Smooth muscle cell (in vitro differentiated cells): ENCODE results near the gene TBL1X. TPM values are rescaled to one million over a fixed set of nuclear protein-coding genes. Genes with fewer than 3 reads are reported as not detected.

ENCODE experiments used
- DNase-seq: peaks from one replicate; lab custom pipeline; 2025; ENCODE audit not compliant: unreplicated experiment; lab: John Stamatoyannopoulos, UW
- H2AFZ ChIP-seq: fragments of 200-600 bp; sonication (generic); 2 replicates; pipeline ENCODE4 v1.6.0; 2016; ENCODE audit warnings: antibody characterized with exemption, low read depth, mild to moderate bottlenecking
- H3F3A ChIP-seq: fragments of 200-600 bp; sonication (generic); 2 replicates; pipeline ENCODE4 v1.6.0; 2017; ENCODE audit warnings: antibody characterized with exemption, low read depth
- H3K27ac ChIP-seq: fragments of 200-600 bp; sonication (generic); 2 replicates; pipeline ENCODE4 v1.5.1; 2016; ENCODE audit warnings: low read depth, mild to moderate bottlenecking
- H3K27me3 ChIP-seq: fragments of 200-600 bp; sonication (generic); 2 replicates; pipeline ENCODE4 v1.6.1; 2016; ENCODE audit warnings: low read depth, mild to moderate bottlenecking
- H3K36me3 ChIP-seq: fragments of 200-600 bp; sonication (generic); 2 replicates; pipeline ENCODE4 v1.5.1; 2016; ENCODE audit warnings: low read depth
- H3K4me1 ChIP-seq: fragments of 200-600 bp; sonication (generic); 2 replicates; pipeline ENCODE4 v1.5.1; 2016; ENCODE audit warnings: low read depth
- H3K4me2 ChIP-seq: fragments of 200-600 bp; sonication (generic); 2 replicates; pipeline ENCODE4 v1.6.0; 2016; ENCODE audit warnings: mild to moderate bottlenecking
- H3K4me3 ChIP-seq: fragments of 200-600 bp; sonication (generic); 2 replicates; pipeline ENCODE4 v1.5.1; 2016; ENCODE audit warnings: mild to moderate bottlenecking
- H3K79me2 ChIP-seq: fragments of 200-600 bp; sonication (generic); 2 replicates; pipeline ENCODE4 v1.6.0; 2016; ENCODE audit warnings: low read depth, mild to moderate bottlenecking
- H3K9ac ChIP-seq: fragments of 200-600 bp; sonication (generic); 2 replicates; pipeline ENCODE4 v1.6.0; 2016; ENCODE audit warnings: low read depth
- H3K9me3 ChIP-seq: fragments of 200-600 bp; sonication (generic); replicated peaks from 2 replicates; pipeline ENCODE4 v1.5.1; 2016; ENCODE audit warnings: low read depth
- H4K20me1 ChIP-seq: fragments of 200-600 bp; sonication (generic); 2 replicates; pipeline ENCODE4 v1.6.0; 2016; ENCODE audit warnings: low read depth
- WGBS: methylation state at CpG from one replicate; pipeline ENCODE4 v1.1.7; 2016; ENCODE audit warnings: low lambda C conversion rate; 5-methylcytosine and 5-hydroxymethylcytosine counted together
- polyA plus RNA-seq: library from polyadenylated mRNA; unstranded; fragments of >200 nt; fragmentation: Nextera tagmentation; extraction: Ambion mirVana; gene quantifications from 2 replicates; pipeline ENCODE4 v1.2.1, GENCODE V29; 2016
- total RNA-seq: library from RNA; depleted of rRNA; stranded (reverse); fragments of >200 nt; gene quantifications from 2 replicates; pipeline ENCODE4 v1.2.3, GENCODE V29; 2014
- TF ChIP-seq, protein P1 (sequence below): fragments of 200-600 bp; sonication (generic); IDR thresholded peaks from 2 replicates; pipeline ENCODE4 v1.5.1; 2017; ENCODE audit warnings: borderline replicate concordance, mild to moderate bottlenecking, antibody characterized with exemption; ENCODE audit not compliant: insufficient read depth, poor library complexity, severe bottlenecking

The TBL1X gene
- total and polyA plus RNA-seq, 2 experiments from 2014 or later, result 9.0 to 9.8 TPM

DNA sequence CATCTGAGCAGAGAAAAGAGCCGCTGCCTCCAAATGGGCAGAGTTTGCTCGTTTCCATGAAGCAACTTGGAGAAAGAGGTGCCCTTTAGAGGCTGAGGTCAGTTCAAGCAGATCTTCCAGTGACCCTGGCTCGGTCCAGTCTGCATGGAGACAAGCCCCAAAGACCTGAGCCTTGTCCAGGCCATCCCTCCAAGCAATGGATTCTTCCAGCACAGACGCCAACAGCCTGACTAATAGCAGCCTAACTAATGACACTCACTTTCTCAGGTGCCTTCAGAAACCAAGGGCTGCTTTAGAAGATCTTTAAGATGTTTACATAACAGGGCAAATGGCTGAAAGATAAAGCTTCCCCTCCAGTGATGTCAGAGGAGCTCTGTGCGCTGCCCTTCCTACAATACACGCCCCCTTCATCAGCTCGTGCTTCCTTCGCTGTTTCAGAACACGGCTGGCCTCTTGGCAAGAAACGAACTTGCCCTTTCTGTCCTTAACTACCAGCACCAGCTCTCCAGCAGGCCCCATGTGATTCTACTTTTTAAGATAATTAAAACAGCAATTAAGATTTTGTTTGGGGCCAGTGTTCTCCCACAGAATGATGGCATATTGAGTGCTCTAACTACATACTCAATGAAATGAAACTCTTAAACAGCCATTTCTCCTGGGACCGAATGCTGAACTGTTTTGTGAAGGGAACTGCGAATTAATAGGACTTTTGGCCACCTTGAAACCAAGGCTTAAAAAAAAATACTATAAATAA, 181.8 kb downstream of the TBL1X start:
- H3K79me2 ChIP-seq, result no peaks in the 10 kb centered on the region
- H3K27me3 ChIP-seq, result no peaks in the 10 kb centered on the region
- no peak overlapping the region for H3K4me3 ChIP-seq
- no peak for DNase-seq
- WGBS, result 66% methylated on average over 12 of the region's 12 CpGs
- H3K4me2 ChIP-seq, result no peak overlapping the region
- no peak overlapping the region for H2AFZ ChIP-seq
- no peak overlapping the region for H3K9ac ChIP-seq
- no peaks in the 10 kb centered on the region for H3K9me3 ChIP-seq
- H3K27ac ChIP-seq, result no peak overlapping the region
- no peaks in the 10 kb centered on the region for H3K4me1 ChIP-seq
- TF ChIP-seq, protein P1, sequence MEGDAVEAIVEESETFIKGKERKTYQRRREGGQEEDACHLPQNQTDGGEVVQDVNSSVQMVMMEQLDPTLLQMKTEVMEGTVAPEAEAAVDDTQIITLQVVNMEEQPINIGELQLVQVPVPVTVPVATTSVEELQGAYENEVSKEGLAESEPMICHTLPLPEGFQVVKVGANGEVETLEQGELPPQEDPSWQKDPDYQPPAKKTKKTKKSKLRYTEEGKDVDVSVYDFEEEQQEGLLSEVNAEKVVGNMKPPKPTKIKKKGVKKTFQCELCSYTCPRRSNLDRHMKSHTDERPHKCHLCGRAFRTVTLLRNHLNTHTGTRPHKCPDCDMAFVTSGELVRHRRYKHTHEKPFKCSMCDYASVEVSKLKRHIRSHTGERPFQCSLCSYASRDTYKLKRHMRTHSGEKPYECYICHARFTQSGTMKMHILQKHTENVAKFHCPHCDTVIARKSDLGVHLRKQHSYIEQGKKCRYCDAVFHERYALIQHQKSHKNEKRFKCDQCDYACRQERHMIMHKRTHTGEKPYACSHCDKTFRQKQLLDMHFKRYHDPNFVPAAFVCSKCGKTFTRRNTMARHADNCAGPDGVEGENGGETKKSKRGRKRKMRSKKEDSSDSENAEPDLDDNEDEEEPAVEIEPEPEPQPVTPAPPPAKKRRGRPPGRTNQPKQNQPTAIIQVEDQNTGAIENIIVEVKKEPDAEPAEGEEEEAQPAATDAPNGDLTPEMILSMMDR, result no peak
- H3F3A ChIP-seq, result no peaks in the 10 kb centered on the region
- H4K20me1 ChIP-seq, result peaks cover 4% of the 10 kb centered on the region
- no peaks in the 10 kb centered on the region for H3K36me3 ChIP-seq

DNA sequence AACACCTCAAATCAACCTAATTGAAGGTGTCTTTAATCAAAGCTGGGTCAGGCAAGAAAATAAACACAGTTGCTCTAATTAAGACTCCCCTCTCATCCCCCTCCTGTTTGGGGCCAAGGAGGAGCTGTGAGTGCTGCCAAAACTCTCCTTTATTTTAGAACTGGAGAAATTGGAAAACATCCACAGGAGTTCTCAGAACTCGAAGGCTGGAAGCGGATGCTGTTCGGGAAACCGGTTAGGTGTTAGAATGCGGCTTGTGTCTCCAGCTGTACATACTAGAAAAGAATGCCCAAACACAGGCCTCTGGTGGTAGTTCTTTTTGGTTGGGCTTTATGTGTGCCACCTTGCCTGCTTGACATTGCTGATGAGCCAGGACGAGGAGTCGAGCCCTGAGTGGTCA, 182.6 kb downstream of the TBL1X start:
- Histone ChIP-seq H3K79me2 (no peaks in the 10 kb centered on the region), H3K9ac (no peak overlapping the region), H3K4me2 (no peak overlapping the region), H4K20me1 (peaks cover 4% of the 10 kb centered on the region), H2AFZ (no peak overlapping the region), H3K27ac (no peak overlapping the region), H3K27me3 (no peaks in the 10 kb centered on the region), H3K36me3 (no peaks in the 10 kb centered on the region), H3K4me1 (no peaks in the 10 kb centered on the region), H3F3A (no peaks in the 10 kb centered on the region), H3K9me3 (no peaks in the 10 kb centered on the region), H3K4me3 (no peak overlapping the region)
- no peak for DNase-seq
- 90% methylated on average over 7 of the region's 7 CpGs for WGBS
- TF ChIP-seq, protein P1, result no peak

DNA sequence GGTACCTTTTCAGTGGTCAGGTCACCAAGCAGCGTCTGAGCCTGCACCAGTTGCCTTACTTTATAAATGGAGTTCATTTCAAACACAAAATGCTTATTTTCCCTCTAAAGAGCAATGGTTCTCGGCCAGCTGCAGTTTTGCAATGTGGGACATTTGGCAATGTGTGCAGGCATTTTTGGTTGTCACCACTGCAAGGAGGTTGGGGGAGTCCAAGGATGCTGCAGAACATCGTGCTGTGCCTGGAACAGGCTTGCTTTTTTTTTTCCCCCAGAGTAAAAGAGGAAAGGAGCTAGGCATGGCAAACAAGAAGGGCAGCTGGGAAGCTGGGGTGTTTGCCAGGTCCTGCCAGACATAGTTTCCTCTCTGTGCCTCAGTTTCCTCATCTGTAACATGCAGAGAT, 185.2 kb downstream of the TBL1X start:
- TF ChIP-seq, protein P1, result no peak
- Histone ChIP-seq H3F3A (no peaks in the 10 kb centered on the region), H4K20me1 (peaks cover 4% of the 10 kb centered on the region), H3K9ac (no peak overlapping the region), H2AFZ (no peak overlapping the region), H3K4me2 (no peak overlapping the region), H3K4me1 (no peaks in the 10 kb centered on the region), H3K27ac (no peak overlapping the region), H3K4me3 (no peak overlapping the region), H3K36me3 (no peaks in the 10 kb centered on the region), H3K9me3 (no peaks in the 10 kb centered on the region), H3K79me2 (no peaks in the 10 kb centered on the region), H3K27me3 (no peaks in the 10 kb centered on the region)
- 74% methylated on average over 3 of the region's 3 CpGs for whole genome bisulfite sequencing
- DNase-seq, result no peak

DNA sequence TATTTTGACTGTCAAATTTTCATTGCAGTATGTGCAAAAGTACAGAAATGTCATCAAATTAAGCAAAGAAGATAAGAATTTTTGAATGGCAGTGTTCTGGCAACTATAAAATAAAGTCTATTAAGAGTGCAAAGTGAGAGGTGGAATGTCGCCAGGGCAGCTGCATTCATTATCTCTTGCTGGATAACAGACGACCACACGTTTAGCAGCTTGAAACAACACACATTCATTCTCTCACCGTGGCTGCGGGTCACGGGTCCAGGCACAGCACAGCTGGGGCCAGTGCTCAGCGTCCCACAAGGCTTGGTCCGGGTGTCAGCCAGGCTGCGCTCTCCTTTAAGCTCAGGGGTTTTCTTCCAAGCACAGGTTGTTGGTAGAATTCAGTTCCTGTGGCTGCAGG, 186.9 kb downstream of the TBL1X start:
- TF ChIP-seq, protein P1, result no peak
- Histone ChIP-seq H3K79me2 (no peaks in the 10 kb centered on the region), H2AFZ (no peak overlapping the region), H3F3A (no peaks in the 10 kb centered on the region), H3K4me2 (no peak overlapping the region), H4K20me1 (peaks cover 4% of the 10 kb centered on the region), H3K36me3 (no peaks in the 10 kb centered on the region), H3K4me1 (no peaks in the 10 kb centered on the region), H3K27me3 (no peaks in the 10 kb centered on the region), H3K9ac (no peak overlapping the region), H3K27ac (no peak overlapping the region), H3K4me3 (no peak overlapping the region), H3K9me3 (no peaks in the 10 kb centered on the region)
- no peak for DNase-seq
- WGBS, result 67% methylated on average over 9 of the region's 9 CpGs
